NCI-H460 (cell line): ENCODE measurements around the gene LGALS9. TPM values are rescaled to one million over a fixed set of nuclear protein-coding genes. Genes with fewer than 3 reads are reported as not detected.

Experiments used
- DNase-seq: peaks from one replicate; pipeline ENCODE4 v3.0.0-alpha.2; 2016; ENCODE audit warnings: low read depth; ENCODE audit errors: extremely low read depth
- total RNA-seq: library from RNA; depleted of rRNA; stranded (reverse); fragments of >200 nt; shearing (Covaris generic); gene quantifications from 2 replicates; pipeline ENCODE4 v1.2.3, GENCODE V29; 2014

Gene LGALS9
- total RNA-seq, 1 experiment from 2014 or later: 0.25 TPM

- peak; percentile 65 for DNase-seq
Measured at GRCh38 chr17:27602721-27603420, 28.1 kb upstream of the LGALS9 start.

GRCh38 chr17:27603421-27603770 is 27.6 kb upstream of the LGALS9 start:
- no peak for DNase-seq

- DNase-seq: no peak
Measured at GRCh38 chr17:27603880-27604794, 26.9 kb upstream of the LGALS9 start.

GRCh38 chr17:27605409-27605808 is 25.6 kb upstream of the LGALS9 start:
- DNase-seq: no peak

- DNase-seq: no peak
Measured at GRCh38 chr17:27607521-27608091, 23.4 kb upstream of the LGALS9 start.

- no peak for DNase-seq
Measured at GRCh38 chr17:27608328-27609230, 22.4 kb upstream of the LGALS9 start.

- peak; percentile 37 for DNase-seq
Measured at GRCh38 chr17:27609611-27610303, 21.2 kb upstream of the LGALS9 start.

GRCh38 chr17:27610304-27610677 is 20.7 kb upstream of the LGALS9 start:
- no peak for DNase-seq

- no peak for DNase-seq
Measured at GRCh38 chr17:27612160-27612770, 18.7 kb upstream of the LGALS9 start.

- DNase-seq: no peak
Measured at GRCh38 chr17:27613433-27613832, 17.6 kb upstream of the LGALS9 start.

GRCh38 chr17:27615121-27615520 is 15.9 kb upstream of the LGALS9 start:
- DNase-seq: no peak

- DNase-seq: no peak
Measured at GRCh38 chr17:27616414-27616813, 14.6 kb upstream of the LGALS9 start.

- DNase-seq: no peak
Measured at GRCh38 chr17:27618417-27618816, 12.6 kb upstream of the LGALS9 start.

- no peak for DNase-seq
Measured at GRCh38 chr17:27620721-27621120, 10.3 kb upstream of the LGALS9 start.

GRCh38 chr17:27621536-27621935 is 9.5 kb upstream of the LGALS9 start:
- no peak for DNase-seq

- DNase-seq: no peak
Measured at GRCh38 chr17:27621942-27622559, 8.9 kb upstream of the LGALS9 start.

GRCh38 chr17:27622986-27623385 is 8.0 kb upstream of the LGALS9 start:
- no peak for DNase-seq

- DNase-seq: no peak
Measured at GRCh38 chr17:27623614-27624013, 7.4 kb upstream of the LGALS9 start.

- no peak for DNase-seq
Measured at GRCh38 chr17:27624539-27624938, 6.4 kb upstream of the LGALS9 start.
